Right atrium auricular region (tissue), 2 donors: ENCODE data around the gene F5. TPM values are rescaled to one million over a fixed set of nuclear protein-coding genes. Genes with fewer than 3 reads are reported as not detected.

Source experiments
- DNase-seq: peaks from one replicate; pipeline ENCODE4 v3.0.0-alpha.2; 2019; ENCODE audit warnings: low spot score
- H3K27ac ChIP-seq, 2 donors: fragments of 200-600 bp; sonication (generic); 1 replicate in 1 of 2; 2 replicates in 1 of 2; pipeline ENCODE4 v1.5.1; 2016 to 2019
- H3K27me3 ChIP-seq, 2 donors: fragments of 200-600 bp; sonication (generic); one replicate each; pipeline versions ENCODE4 v1.5.1 to v1.6.0; 2017 to 2019
- H3K36me3 ChIP-seq: fragments of 200-600 bp; sonication (generic); one replicate; pipeline ENCODE4 v1.5.1; 2016
- H3K4me1 ChIP-seq, 2 donors: fragments of 200-600 bp; sonication (generic); one replicate each; pipeline versions ENCODE4 v1.5.1 to v1.6.0; 2017 to 2019
- H3K4me3 ChIP-seq, 2 donors: fragments of 200-600 bp; sonication (generic); 1 replicate in 1 of 2; 2 replicates in 1 of 2; pipeline ENCODE4 v1.5.1; 2017 to 2019; ENCODE audit warnings: mild to moderate bottlenecking in 1 of 2, moderate library complexity in 1 of 2
- H3K9me3 ChIP-seq, 2 donors: fragments of 200-600 bp; sonication (generic); one replicate each; pipeline ENCODE4 v1.5.1; 2019
- total RNA-seq, 2 donors: library from RNA; depleted of rRNA; stranded (reverse); fragments of >200 nt; gene quantifications; one replicate each; pipeline ENCODE4 v1.1.0, GENCODE V29; 2016
- TF ChIP-seq, protein P1 (sequence below), 2 donors: fragments of 200-600 bp; sonication (generic); IDR thresholded peaks; one replicate each; pipeline ENCODE4 v1.5.1; 2019; ENCODE audit warnings: antibody characterized with exemption in 2 of 2

The F5 gene
- total RNA-seq, 2 donors from 2014 or later, result 4.9 to 55.5 TPM

DNA sequence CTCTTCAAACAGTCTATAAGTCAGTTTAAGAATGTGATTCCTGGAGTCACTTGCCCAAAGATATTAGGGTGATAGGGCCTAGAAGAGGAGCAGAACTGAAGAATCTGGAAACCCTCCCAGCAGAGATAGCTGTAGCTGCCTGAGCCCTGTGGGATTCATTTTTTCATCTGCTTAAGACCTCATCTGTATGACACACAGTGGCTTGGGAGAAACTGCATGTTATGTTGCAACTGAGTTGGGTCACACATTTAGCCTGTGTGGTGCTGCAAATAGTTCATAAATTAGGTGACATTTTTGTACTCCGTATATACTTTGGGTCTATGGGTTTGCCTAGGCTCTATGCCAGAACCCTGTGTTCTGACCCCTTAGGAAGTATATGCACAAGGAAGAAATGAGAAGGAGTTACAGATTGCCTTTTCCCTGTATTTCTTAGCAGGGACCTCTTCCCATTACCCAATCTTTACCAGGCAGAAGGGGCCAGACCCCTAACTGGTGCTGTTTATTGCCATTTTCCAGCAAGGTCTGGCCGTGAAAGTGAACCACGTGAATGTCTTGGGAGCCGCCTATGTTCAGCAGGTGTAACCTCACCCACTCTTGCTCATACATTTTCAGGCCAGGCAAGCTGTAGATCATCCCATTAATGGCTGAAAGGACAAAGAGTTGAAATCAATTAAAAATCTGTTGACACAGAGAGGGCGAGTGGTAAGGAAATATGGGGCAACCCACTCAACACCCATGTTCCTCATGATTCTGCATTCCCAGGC, 58.6 kb downstream of the F5 start:
- H3K4me3 ChIP-seq, result no peak overlapping the region
- no peaks in the 10 kb centered on the region for H3K27me3 ChIP-seq

GRCh38 chr1:169527001-169527400, 59.3 kb downstream of the F5 start:
- Histone ChIP-seq H3K27me3 (no peaks in the 10 kb centered on the region), H3K27ac (no peak overlapping the region)
- no peak for DNase-seq

More for the DNA sequence above, 58.6 kb downstream of the F5 start:
- peak overlapping the region in 1 of 2 donors; percentile 6 for H3K27ac ChIP-seq
- TF ChIP-seq, protein P1, sequence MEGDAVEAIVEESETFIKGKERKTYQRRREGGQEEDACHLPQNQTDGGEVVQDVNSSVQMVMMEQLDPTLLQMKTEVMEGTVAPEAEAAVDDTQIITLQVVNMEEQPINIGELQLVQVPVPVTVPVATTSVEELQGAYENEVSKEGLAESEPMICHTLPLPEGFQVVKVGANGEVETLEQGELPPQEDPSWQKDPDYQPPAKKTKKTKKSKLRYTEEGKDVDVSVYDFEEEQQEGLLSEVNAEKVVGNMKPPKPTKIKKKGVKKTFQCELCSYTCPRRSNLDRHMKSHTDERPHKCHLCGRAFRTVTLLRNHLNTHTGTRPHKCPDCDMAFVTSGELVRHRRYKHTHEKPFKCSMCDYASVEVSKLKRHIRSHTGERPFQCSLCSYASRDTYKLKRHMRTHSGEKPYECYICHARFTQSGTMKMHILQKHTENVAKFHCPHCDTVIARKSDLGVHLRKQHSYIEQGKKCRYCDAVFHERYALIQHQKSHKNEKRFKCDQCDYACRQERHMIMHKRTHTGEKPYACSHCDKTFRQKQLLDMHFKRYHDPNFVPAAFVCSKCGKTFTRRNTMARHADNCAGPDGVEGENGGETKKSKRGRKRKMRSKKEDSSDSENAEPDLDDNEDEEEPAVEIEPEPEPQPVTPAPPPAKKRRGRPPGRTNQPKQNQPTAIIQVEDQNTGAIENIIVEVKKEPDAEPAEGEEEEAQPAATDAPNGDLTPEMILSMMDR (IDR thresholded peaks at IDR 0.05), result no peak
- no peaks in the 10 kb centered on the region for H3K9me3 ChIP-seq
- no peak for DNase-seq
- peaks cover 0 to 5% of the 10 kb centered on the region in 2 donors for H3K4me1 ChIP-seq
- H3K36me3 ChIP-seq, result no peaks in the 10 kb centered on the region

GRCh38 chr1:169526120-169526832, 60.0 kb downstream of the F5 start:
- H3K27me3 ChIP-seq, result no peaks in the 10 kb centered on the region

More at GRCh38 chr1:169527001-169527400, 59.3 kb downstream of the F5 start:
- no peaks in the 10 kb centered on the region for H3K9me3 ChIP-seq
- no peak overlapping the region for H3K4me3 ChIP-seq
- TF ChIP-seq, protein P1 (IDR thresholded peaks at IDR 0.05), result no peak
- peaks cover 0 to 5% of the 10 kb centered on the region in 2 donors for H3K4me1 ChIP-seq
- no peaks in the 10 kb centered on the region for H3K36me3 ChIP-seq

DNA sequence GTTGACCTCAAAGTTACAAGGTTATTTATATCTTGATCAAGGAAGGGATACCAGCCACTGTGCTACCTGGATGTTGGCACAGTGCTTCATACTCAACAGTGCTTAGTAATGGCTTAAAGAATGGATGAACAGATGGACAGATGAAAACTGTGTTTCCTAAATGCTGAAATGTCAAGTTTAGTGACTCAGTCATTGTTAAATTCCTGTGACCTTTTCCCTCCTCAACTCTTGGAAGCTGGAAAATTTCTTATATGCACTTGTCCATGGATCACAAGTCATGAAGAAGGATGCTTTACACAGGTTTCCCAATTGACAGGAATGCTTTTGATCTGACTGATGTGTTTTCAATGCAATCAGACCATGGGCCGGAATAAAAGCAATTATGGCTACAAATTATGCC, 60.9 kb downstream of the F5 start:
- DNase-seq, result no peak
- H3K9me3 ChIP-seq, result no peaks in the 10 kb centered on the region
- H3K27ac ChIP-seq, result no peak overlapping the region
- H3K36me3 ChIP-seq, result no peaks in the 10 kb centered on the region
- H3K4me3 ChIP-seq, result no peak overlapping the region
- peaks cover 0 to 5% of the 10 kb centered on the region in 2 donors for H3K4me1 ChIP-seq
- TF ChIP-seq, protein P1 (IDR thresholded peaks at IDR 0.05), result no peak
- H3K27me3 ChIP-seq, result no peaks in the 10 kb centered on the region

More at GRCh38 chr1:169526120-169526832, 60.0 kb downstream of the F5 start:
- H3K4me1 ChIP-seq, result peaks cover 0 to 5% of the 10 kb centered on the region in 2 donors
- H3K27ac ChIP-seq, result no peak overlapping the region
- H3K36me3 ChIP-seq, result no peaks in the 10 kb centered on the region
- H3K9me3 ChIP-seq, result no peaks in the 10 kb centered on the region
- no peak overlapping the region for H3K4me3 ChIP-seq
- DNase-seq, result no peak
- TF ChIP-seq, protein P1 (IDR thresholded peaks at IDR 0.05), result no peak

DNA sequence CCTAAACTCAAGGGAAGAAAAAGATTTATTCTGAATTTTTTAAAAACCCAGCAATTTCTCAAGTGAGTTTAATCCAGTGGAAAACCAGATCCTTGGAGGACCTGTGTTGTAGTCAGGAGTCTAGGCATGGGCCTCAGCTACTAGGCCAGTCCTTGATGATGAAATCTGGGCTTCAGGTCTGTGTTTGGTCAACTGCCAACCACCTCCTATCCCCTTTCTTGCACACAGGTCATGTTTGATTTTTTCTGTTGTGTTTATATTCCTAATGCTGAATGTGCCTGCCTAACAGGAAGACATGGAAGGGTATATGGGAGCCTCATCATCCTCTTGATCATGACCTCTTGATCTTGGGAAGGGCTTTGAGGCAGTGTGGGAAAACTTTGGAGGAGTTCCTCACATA, 62.4 kb downstream of the F5 start:
- TF ChIP-seq, protein P1 (IDR thresholded peaks at IDR 0.05), result no peak
- peaks cover 0 to 5% of the 10 kb centered on the region in 2 donors for H3K4me1 ChIP-seq
- no peak for DNase-seq
- H3K27me3 ChIP-seq, result no peaks in the 10 kb centered on the region
- H3K36me3 ChIP-seq, result no peaks in the 10 kb centered on the region
- H3K9me3 ChIP-seq, result no peaks in the 10 kb centered on the region
- H3K27ac ChIP-seq, result no peak overlapping the region
- no peak overlapping the region for H3K4me3 ChIP-seq
